Suppressor macrophage (primary cell): Measurements from ENCODE around the gene SRD5A3.

Source experiments
- DNase-seq, 4 experiments: peaks; one replicate each; pipeline ENCODE4 v3.0.0-alpha.2; 2020 to 2022

Gene SRD5A3

DNA sequence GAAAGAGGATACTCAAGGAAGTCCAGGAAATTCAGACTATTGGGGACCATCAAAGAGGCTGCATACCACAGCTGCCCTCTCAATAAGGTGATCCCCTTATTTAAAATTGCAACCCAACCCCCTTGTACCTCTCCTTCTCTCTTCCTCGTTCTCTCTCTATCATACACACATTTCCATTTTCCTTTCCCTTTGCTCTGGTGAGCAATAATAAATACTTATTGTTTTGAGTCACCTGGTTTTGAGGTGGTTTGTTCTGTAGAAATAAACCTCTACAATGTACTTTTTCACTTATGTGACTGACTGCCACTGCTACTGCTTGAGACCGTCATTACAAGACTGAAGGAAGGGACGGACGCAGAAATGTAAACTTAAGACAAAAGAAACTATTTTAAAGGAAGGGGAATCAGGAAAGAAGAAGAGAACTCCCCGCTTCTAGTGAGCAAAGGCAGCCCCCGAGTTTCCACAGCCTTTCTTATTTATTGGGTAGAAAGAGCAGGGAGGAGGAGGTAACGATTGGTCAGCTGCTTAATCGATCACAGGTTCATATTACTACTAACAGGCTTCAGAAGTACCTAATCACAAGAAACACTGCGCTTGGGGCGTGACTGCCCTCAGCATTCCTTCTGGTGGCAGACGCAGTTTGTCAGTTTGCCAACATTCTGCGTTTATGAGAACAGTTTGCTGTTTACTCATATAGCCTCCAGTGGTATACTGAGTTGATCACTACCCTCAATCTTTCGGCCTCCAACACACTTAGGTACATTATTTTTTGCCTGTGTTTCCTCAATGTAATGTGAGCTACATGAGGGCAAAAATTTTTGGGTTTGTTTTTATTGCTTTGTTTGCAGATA lies 32.8 kb downstream of the SRD5A3 start:
- no peak for DNase-seq

DNA sequence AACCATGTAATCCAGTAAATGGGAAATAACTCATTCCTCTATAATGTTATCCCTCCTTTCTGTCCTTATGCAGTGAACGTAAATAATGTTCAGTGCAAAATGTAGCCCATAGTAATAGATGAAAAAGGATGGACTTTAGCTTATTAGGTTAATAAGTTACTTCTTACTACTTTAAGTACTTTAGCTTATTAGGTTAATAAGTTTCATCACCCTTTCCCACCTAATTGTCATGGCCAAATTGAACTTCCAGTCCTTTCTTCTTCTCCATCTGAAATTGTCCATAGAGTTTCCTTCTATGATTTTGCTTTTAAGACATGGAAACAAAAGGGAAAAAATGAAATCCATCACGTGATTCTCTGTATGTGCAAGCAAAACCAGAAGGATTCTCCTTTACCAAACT lies 34.5 kb downstream of the SRD5A3 start:
- no peak for DNase-seq

DNA sequence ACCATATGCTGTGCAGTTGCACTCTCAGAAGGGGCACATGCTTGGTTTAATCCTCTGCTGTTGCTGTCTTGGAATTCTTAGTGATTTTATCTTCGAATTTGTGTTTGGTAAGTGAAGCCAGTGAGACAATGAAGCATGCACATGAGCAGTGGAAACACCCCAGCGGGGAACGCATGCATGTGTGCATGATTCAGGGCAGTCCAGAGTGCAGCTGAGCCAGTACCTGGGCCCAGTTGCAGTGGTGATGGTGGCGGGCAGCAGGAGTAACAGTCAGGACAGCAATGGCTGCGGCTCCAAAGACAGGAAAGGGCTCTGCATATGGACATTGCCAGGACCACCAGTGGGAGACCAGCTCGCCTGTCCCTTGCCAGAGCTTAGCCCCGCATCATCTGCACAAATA lies 35.5 kb downstream of the SRD5A3 start:
- DNase-seq, result no peak

DNA sequence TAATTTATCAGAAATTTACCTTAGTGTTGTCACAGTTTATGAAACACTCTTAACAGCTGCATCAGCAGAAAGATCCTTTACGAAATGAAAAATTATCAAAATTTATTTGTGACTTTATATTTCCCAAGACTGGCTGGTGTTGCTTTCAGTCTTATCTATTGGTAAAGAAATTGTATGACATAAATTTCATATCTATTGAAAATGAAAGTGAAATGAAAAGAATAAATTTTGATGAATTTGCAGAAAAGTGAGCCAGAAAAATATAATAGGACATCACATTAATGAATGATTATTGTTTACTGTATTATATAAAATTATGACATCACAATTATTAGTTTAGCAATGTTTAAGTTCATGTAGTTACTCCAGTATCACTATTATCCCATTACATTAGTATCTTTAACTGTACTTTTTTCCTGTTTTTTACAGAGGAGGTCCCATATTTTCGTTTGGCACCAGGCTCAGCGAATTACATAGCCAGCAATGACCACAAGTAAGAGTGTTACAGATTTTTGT lies 36.5 kb downstream of the SRD5A3 start:
- DNase-seq, result no peak

DNA sequence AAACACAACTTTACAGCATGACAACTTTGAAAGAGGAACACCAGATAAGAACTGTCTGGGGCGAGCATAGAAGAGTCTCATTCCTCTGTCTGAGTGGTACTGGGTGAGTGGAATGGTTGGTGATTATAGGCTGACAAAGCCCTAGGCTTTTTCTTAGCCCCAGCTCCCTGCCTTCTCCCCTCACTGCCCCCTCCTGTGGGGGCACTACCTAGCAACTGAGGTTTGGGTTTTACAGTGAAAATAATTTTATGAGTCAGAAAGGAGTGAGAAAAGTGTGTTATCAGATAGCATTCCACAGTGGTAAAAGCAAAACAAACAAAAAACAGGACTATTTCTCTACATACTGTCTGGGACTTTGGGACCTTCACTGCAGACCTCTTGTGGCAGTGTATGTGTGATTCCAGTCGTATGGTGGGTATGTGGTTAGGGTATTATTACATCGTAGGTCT lies 39.2 kb downstream of the SRD5A3 start:
- DNase-seq, result no peak

DNA sequence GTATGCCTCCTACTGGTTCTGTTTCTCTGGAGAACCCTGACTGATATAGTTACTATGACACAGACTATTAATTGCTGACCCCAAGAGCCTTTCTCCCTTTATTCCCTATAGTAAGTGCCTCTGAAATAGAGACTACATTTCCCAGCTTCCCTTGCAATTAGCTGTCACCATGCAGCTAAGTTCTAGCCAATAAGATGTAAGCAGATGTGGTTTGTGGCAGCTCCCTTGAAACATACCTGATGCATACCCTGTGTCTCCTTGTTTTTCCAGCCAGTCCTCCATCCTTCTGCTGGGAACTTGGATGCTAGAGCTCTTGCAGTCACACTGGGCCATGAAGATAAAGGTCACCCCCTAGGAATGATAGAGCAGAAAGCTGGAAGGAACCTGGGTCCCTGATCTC lies 40.0 kb downstream of the SRD5A3 start:
- DNase-seq, result peak in 3 of 4 experiments; percentile 19 to 33 (median 19)

DNA sequence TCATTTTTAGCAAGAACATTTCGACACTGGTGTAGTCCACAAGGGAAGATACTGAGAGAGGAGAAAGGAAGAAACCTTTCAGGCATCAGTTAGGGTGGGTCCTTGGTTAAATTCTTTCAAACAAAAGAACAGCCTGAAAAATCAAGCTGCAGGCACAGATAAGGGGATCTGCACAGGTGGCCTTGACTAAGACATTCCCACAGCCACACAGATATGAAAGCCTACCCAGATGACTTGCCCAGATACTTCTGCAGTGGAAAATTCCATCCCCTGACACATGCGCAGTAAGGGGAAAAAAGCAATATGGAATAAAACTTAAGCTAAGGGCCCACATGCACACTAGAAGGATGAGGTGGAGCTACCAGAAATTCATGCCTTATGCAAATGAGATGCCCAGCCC lies 40.8 kb downstream of the SRD5A3 start:
- no peak for DNase-seq

DNA sequence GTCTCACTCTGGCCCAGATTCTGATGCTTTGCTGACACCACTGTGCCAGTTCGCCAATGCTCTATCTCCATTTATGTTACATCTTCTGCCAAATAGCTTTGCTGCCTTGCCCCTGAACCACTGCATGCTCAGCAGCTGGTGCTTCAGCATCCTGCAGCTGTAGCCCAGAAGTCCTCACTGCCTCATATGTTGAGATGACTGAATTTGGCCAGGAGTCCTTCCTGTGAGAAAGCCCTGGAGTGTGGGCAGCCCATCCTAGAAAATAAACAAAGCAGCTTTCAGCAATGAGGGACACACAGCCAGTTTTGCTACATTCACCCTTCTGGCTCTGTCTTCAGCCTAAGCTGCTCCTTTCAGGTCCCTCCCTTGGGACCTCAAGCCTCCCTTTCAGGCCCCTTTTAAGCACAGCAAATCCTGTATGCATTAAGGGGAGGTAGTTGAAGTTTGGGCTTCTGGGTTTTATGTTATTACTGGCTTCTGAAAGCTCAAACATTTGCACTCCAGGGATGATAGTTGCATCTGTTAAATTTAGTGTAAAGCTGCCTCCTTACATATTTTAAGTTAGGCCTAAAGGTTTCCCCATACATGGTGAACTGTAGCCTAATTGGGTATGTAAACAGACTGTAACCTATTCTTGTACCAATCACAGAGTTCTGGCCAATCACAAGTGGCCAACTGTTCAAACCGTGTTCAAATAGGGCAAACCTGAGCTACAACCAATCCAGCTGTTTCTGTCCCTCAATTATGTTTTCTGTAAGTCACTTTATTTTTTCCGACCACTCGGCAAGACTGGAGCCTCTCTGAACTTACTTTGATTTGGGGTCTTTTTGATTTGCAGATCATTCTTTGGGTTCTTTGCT lies 47.6 kb downstream of the SRD5A3 start:
- DNase-seq, result no peak

DNA sequence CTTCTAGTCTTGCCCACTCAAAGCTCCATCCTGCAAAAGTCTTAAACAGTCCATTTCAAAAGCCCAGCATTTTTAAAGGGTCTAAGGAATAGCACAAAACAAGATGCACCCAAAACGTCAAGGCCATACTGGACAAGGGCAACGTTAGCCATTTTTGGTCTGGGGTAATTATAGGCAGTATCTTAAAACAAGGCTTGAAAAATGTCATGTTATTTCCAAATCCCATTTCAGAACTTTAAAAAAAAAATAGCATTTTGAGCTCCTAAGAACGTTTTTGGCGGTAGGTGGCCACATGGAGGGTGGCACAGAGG lies 49.1 kb downstream of the SRD5A3 start:
- no peak for DNase-seq

DNA sequence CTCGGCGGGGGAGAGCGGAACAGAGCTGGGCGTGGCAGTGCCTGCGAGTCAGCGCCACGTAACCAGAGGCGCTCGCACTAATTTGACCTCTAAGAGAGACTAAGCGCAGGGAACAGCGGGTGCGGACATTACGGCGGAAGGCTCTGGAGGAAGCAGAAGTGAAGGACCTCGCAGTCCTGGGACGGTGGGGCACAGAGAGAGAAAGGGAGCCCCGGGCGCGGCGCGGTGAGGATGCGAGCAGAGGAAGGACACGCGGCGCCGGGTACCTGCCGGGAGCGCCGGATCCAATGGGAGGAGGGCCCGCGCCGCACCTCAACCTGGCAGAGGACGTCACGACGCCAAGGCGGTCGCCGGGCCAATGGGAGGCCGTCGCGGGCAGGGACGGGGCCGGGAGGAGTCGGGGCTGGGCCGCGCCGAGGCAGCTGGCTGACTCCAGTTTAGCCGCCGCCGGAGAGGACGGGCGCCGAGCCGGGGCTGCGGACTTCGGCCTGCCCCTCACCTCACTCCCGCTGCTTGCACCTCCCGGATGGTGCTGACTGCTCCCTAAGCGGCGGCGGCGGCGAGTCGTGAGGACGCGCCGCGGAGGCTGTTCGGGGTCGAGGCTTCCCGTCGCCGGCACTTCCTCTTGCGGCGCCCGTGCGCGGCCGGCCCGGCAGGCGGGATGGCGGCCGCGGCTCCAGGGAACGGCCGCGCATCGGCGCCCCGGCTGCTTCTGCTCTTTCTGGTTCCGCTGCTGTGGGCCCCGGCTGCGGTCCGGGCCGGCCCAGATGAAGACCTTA lies 49.7 kb downstream of the SRD5A3 start, which contains the start of gene TMEM165:
Gene TMEM165, plus strand, starts transcription at position 429 of the 779 bp plus-strand sequence. Its CDS starts 233 bp downstream, at position 662.
- DNase-seq, result peak; percentile 92 to 96 (median 95)

DNA sequence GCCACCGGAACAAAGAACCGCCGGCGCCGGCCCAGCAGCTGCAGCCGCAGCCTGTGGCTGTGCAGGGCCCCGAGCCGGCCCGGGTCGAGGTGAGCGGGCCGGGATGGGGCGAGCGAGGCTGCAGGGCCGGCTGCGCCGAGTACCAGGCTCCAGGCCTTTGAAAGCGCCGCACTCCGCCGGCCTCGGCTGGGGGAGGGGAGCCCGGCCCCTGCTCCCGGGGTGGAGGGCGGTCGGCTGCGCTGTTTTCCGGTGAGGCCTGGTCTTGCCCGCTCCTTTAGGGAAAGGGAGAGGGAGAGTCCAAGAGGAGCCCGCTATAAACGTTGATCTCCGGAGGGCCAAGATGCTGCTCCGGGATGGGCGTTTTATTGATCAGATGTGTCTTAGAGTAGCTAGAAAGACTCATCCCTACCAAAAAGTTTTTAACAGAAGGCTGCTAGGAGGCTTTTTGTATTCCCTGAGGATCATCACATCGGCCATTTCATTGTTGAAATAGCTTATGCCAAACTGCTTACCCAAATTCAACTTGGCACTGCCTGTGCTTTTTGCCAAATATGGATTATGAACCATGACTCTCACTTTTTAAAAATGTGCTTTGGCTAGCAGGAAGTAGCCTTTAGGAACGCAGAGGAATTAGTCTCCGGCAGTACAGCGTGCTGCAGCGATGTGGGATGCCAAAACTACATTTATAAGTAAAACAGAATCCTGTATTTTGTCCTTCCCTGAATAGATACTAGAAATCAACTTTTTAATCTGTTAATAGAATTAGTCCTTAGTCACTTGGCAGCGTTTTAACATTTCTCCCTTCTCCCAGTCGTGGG lies 50.5 kb downstream of the SRD5A3 start:
- DNase-seq, result peak; percentile 29 to 62 (median 56)

DNA sequence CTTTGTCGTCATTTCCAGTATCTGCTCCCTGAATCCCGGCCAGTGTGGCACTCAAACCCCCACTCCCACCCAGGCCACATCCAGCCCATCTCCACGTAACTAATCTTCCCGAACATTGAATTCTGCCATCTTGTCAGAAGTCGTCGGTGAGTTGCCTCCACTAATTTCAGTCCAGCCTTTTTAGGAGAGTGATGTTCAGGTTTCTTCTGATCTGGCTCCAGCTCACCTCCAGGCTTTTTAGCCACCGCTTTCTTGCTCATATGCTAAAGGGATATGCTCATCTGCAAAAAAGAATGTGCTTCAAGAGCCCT lies 51.0 kb downstream of the SRD5A3 start:
- DNase-seq, result peak in 3 of 4 experiments; percentile 6 to 15 (median 10)

DNA sequence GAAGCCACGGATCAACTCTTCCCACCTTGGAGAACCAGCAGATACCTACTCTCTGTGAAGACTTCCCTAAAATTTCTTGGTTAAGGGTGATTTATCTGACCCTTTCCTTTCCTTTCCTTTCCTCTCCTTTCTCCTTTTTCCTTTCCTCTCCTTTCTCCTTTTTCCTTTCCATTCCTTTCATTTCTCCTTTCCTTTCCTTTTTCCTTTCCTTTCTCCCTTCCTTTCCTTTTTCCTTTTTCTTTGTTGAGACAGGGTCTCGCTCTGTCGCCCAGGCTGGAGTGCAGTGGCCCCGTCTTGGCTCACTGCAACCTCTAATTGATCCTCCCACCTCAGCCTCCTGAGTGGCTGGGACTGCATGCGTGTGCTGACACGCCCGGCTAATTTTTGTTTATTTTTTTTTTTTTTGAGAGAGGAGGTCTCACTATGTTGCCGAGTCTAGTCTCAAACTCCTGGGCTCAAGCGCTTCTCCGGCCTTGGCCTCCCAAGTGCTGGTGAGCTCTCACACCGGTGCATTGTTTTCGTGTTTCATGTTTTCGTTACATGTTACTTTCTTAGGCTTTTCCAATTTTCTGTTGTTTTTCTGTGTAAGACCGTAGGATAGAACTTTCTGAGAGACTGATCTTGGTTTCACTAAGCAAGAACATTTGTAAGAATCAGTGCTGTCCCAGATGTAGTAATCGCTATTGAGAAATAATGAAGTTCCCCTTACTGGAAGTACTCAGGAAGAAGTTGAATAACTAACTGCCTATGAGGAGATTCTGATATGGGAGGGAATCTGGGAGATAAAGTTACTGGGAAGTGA lies 51.7 kb downstream of the SRD5A3 start:
- peak; percentile 42 to 91 (median 69) for DNase-seq

DNA sequence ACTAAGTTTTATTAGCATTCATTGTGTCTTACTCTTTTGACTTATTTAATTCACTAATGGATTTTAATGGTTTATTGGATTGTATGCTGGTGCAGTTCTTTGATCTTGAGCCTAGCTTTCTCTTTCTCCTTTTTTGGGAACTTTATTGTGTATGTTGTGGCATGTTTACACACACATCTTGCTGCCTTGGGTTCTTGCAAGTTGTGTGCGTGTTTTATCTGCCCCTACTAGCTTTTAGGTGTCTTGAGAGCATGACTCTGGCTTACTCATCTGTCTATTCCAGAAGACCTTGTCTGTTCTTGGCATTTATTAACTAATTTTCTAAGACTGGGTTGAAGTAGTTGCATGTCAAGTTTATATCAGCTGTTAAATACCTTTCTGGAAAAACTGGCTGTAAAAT lies 52.4 kb downstream of the SRD5A3 start:
- peak in 2 of 4 experiments; percentile 11 to 25 for DNase-seq

DNA sequence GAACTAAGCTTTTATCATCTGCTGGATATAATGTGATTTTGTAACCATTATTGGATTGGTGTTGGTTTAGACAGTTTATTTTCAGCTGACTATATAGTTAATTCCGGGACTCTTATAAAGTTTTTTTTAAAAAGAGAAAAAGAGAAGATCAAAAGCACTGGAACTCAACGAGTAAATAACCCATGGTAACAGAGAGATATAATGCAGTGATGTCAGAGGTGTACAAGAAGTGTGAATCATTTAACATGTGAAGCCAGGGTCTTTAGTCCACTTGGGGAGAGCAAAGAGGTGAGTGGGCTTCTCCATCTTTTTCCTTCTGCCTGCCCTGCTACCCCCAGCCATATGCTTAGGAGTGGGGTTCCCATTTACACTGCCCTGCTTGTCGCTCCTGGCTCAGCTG lies 52.9 kb downstream of the SRD5A3 start:
- DNase-seq, result peak in 2 of 4 experiments; percentile 10 to 24

DNA sequence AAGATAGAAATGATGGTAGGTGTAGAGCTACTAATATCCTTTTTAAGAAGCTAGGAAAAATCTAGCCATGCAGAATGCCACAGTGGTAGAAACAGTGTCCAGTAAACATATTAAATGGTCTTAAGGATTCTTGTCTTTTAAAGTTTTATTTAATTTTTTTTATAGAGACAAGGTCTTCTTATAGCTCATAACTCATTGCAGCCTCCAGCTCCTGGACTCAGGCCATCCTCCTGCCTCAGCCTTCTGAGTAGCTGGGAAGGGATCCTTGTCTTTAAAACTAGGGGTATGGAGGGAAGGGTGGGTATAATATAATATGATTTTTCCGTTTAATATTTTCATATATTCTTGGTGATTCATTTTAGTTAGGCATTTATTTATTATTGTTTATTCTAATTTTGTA lies 53.5 kb downstream of the SRD5A3 start:
- DNase-seq, result no peak

DNA sequence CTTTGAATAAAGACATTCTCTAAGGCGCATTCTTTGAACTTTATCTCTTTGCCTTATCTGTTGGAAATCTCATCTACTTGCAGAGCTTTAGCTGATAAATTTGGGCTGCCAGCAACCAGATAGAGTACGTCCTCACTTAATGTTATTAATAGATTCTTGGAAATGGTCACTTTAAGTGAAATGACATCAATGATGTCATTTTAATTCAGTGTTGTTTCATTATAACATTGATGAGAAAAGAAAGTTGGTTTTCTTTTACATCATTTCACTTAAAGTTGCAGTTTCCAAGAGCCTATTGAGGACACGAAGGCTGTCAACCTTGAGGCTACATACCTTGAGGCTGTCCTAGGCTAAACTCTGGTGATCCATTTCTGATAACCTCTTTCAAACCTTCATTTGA lies 59.0 kb downstream of the SRD5A3 start:
- no peak for DNase-seq

DNA sequence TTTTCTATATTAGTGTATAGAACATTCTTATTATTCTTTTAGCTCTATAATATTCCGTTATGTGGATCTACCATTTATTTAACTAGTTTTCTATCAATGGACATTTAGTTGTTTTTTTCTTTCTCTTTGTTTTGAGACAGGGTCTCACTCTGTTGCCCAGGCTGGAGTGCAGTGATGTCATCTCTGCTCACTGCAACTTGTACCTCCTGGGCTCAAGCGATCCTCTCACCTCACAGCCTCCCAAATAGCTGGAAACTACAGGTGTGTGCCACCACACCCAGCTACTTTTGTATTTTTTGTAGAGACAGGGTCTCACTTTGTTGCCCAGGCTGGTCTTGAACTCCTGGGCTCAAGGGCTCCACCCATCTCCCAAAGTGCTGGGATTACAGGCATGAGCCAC lies 60.5 kb downstream of the SRD5A3 start:
- no peak for DNase-seq

DNA sequence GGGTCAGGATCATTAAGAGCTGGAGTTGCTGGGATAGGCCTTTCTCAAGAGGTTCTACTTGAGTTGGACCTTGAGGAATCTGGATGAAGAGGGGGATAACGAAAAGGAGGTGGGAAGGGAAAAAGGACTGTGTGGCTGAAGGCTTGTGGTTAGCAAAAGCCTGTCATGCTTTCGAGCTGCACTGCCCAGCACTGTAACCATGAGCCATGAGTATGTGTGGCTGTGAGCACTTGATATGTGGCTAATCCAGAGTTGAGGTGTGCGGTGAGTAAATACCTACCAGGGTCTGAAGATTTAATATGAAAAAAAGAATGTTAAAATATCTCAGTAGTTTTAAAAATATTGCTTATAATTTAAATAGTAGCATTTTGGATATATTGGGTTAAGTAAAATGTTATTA lies 61.1 kb downstream of the SRD5A3 start:
- no peak for DNase-seq

DNA sequence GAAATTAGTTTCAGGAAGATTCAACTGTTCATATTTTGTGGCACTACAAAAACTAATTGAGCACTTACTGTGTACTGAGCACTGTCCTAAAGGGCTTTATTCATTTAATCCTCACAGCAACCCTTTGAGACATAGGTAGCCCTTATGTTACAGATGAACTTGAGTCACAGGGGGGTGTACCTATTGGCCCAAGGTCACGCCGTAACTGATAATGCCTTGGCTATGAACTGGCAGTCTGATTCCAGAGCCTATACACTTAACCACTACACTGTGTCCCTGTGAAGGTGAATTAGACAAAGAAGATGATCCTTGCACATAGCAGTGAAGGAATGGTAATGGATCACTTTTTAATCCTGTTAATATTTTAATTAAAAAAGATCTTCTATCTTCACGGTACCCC lies 61.7 kb downstream of the SRD5A3 start:
- DNase-seq, result no peak
